ENCODE measurements around the gene SPTBN4. TPM values are rescaled to one million over a fixed set of nuclear protein-coding genes. Genes with fewer than 3 reads are reported as not detected.
A peak's percentile ranks its signal among the peaks of the same experiment; 100 is the strongest.

SPTBN4 gene
- total and polyA plus RNA-seq, 2 donors (not counting 1 experiment from before 2014, with no cell fraction given) = 0.03 to 0.67 TPM

GRCh38 chr19:40528078-40528477 is 61.3 kb downstream of the SPTBN4 start:
- Histone ChIP-seq H3K4me1 (ENCODE audit: control insufficient read depth in 2 of 2, insufficient read depth in 2 of 2, low read length in 2 of 2) (peaks cover 13 to 14% of the 10 kb centered on the region in 2 donors), H3K4me2 (replicated peaks; ENCODE audit: low read depth, low read length, poor library complexity, severe bottlenecking) (no peak overlapping the region), H3K9ac (ENCODE audit: low read length) (no peak overlapping the region), H3K4me3 (ENCODE audit: control extremely low read depth in 1 of 5, extremely low read depth in 1 of 5, insufficient read depth in 1 of 5, low read depth in 2 of 5, low read length in 4 of 5) (no peak overlapping the region), H3K9me3 (ENCODE audit: control extremely low read depth in 1 of 3, control insufficient read depth in 2 of 3, insufficient read depth in 1 of 3, low read length in 2 of 3) (peaks cover 0 to 19% (median 0%) of the 10 kb centered on the region in 3 donors), H2AFZ (ENCODE audit: insufficient read depth, low read depth, low read length, poor library complexity, severe bottlenecking) (no peak overlapping the region), H3K79me2 (ENCODE audit: control insufficient read depth, insufficient read depth, low read length) (no peaks in the 10 kb centered on the region), H3K36me3 (replicated peaks in 1 of 2; ENCODE audit: control extremely low read depth in 1 of 2, control insufficient read depth in 1 of 2, extremely low read depth in 1 of 2, insufficient read depth in 2 of 2, low read length in 1 of 2) (no peaks in the 10 kb centered on the region), H3K27me3 (replicated peaks in 1 of 4; ENCODE audit: control extremely low read depth in 1 of 4, control insufficient read depth in 3 of 4, insufficient read depth in 4 of 4, low read length in 3 of 4) (peaks cover 0 to 29% (median 16%) of the 10 kb centered on the region in 4 experiments), H3K27ac (ENCODE audit: low read length in 2 of 2) (no peak overlapping the region), H4K20me1 (ENCODE audit: control insufficient read depth, insufficient read depth, low read length, poor library complexity, severe bottlenecking) (no peaks in the 10 kb centered on the region)
- DNase-seq (no peak), ATAC-seq (ENCODE audit: low read depth) (no peak)
- H3K27ac Mint-ChIP-seq = peak overlapping the region; percentile 17
- POLR2A ChIA-PET = interaction anchor here (0.7 kb wide), 1 partner anchor 102 kb away, joined by 6 read pairs; the partner anchor contains the start of gene SERTAD1
- CTCF ChIA-PET = interaction anchor here (1.0 kb wide), 2 partner anchors 106 to 223 kb away, joined by 4 to 5 read pairs; no protein-coding TSS in a partner anchor
- no peak overlapping the region for H3K4me3 Mint-ChIP-seq
- WGBS (ENCODE audit: insufficient coverage) = 94% methylated on average over 6 of the region's 6 CpGs
- peaks cover 13% of the 10 kb centered on the region for H3K4me1 Mint-ChIP-seq
- no peaks in the 10 kb centered on the region for H3K9me3 Mint-ChIP-seq (ENCODE audit: insufficient read depth)
- TF ChIP-seq EZH2 (IDR thresholded peaks at IDR 0.05; ENCODE audit: borderline replicate concordance, insufficient read depth, low read depth, low read length, poor library complexity, severe bottlenecking) (no peak), CTCF (IDR thresholded peaks at IDR 0.05) (no peak)
- intact Hi-C loops (cut with micrococcal nuclease) = loop anchor here (2.0 to 5.0 kb wide), 3 partner anchors 107 to 1069 kb away; partner anchors contain the start of gene MAP3K10
- H3K27me3 Mint-ChIP-seq = peaks cover 36% of the 10 kb centered on the region

- Histone ChIP-seq H3K79me2 (ENCODE audit: control insufficient read depth, insufficient read depth, low read length) (no peaks in the 10 kb centered on the region), H3K9me3 (ENCODE audit: control extremely low read depth in 1 of 3, control insufficient read depth in 2 of 3, insufficient read depth in 1 of 3, low read length in 2 of 3) (peaks cover 0 to 19% (median 0%) of the 10 kb centered on the region in 3 donors), H2AFZ (ENCODE audit: insufficient read depth, low read depth, low read length, poor library complexity, severe bottlenecking) (peak overlapping the region; percentile 3), H3K27ac (ENCODE audit: low read length in 2 of 2) (no peak overlapping the region), H3K27me3 (replicated peaks in 1 of 4; ENCODE audit: control extremely low read depth in 1 of 4, control insufficient read depth in 3 of 4, insufficient read depth in 4 of 4, low read length in 3 of 4) (peaks cover 0 to 29% (median 16%) of the 10 kb centered on the region in 4 experiments), H3K36me3 (replicated peaks in 1 of 2; ENCODE audit: control extremely low read depth in 1 of 2, control insufficient read depth in 1 of 2, extremely low read depth in 1 of 2, insufficient read depth in 2 of 2, low read length in 1 of 2) (no peaks in the 10 kb centered on the region), H3K9ac (ENCODE audit: low read length) (no peak overlapping the region), H4K20me1 (ENCODE audit: control insufficient read depth, insufficient read depth, low read length, poor library complexity, severe bottlenecking) (no peaks in the 10 kb centered on the region), H3K4me1 (ENCODE audit: control insufficient read depth in 2 of 2, insufficient read depth in 2 of 2, low read length in 2 of 2) (peaks cover 13 to 14% of the 10 kb centered on the region in 2 donors), H3K4me3 (ENCODE audit: control extremely low read depth in 1 of 5, extremely low read depth in 1 of 5, insufficient read depth in 1 of 5, low read depth in 2 of 5, low read length in 4 of 5) (no peak overlapping the region), H3K4me2 (replicated peaks; ENCODE audit: low read depth, low read length, poor library complexity, severe bottlenecking) (peak overlapping the region; percentile 89)
- peaks cover 39% of the 10 kb centered on the region for H3K27me3 Mint-ChIP-seq
- ATAC-seq (ENCODE audit: low read depth) = peak; percentile 2
- no peak overlapping the region for H3K4me3 Mint-ChIP-seq
- peak overlapping the region; percentile 17 for H3K27ac Mint-ChIP-seq
- WGBS (ENCODE audit: insufficient coverage) = 66% methylated on average over 11 of the region's 14 CpGs
- intact Hi-C loops (cut with micrococcal nuclease) = loop anchor here (1.0 to 5.0 kb wide), 7 partner anchors 48 to 1069 kb away; partner anchors contain the start of genes BLVRB, MAP3K10 and SHKBP1
- CTCF ChIA-PET = interaction anchor here (1.0 to 1.7 kb wide), 3 partner anchors 12 to 106 kb away, joined by 3 to 6 read pairs (median 5); no protein-coding TSS in a partner anchor
- H3K4me1 Mint-ChIP-seq = peaks cover 13% of the 10 kb centered on the region
- H3K9me3 Mint-ChIP-seq (ENCODE audit: insufficient read depth) = no peaks in the 10 kb centered on the region
- no peak for DNase-seq
- POLR2A ChIA-PET = interaction anchor here (0.7 kb wide), 1 partner anchor 85 kb away, joined by 4 read pairs; the partner anchor contains the start of gene SERTAD3
- TF ChIP-seq CTCF (IDR thresholded peaks at IDR 0.05) (no peak), EZH2 (IDR thresholded peaks at IDR 0.05; ENCODE audit: borderline replicate concordance, insufficient read depth, low read depth, low read length, poor library complexity, severe bottlenecking) (no peak)
These were observed 61.8 kb downstream of the SPTBN4 start for GRCh38 chr19:40528533-40529092.

Data from B cell (primary cell).